ENCODE results near the gene ATF5. TPM values are rescaled to one million over a fixed set of nuclear protein-coding genes. Genes with fewer than 3 reads are reported as not detected.
A peak's percentile ranks its signal among the peaks of the same experiment; 100 is the strongest.

ATF5 gene
- total and polyA plus RNA-seq, 2 of the 8 experiments (the other 6 are each of a cell fraction or from before 2014, with no cell fraction given): 6.2 to 13.1 TPM

GRCh38 chr19:49930483-49931011 is 1.5 kb downstream of the ATF5 start:
- Histone ChIP-seq H2AK5ac (ENCODE audit: low read depth, low read length) (no peak overlapping the region), H3K56ac (replicated peaks; ENCODE audit: insufficient read length, low read depth, low read length) (no peak overlapping the region), H3K27me3 (replicated peaks in 1 of 4; ENCODE audit: control insufficient read depth in 3 of 4, extremely low read depth in 1 of 4, insufficient read depth in 3 of 4, low read length in 3 of 4) (no peaks in the 10 kb centered on the region), H3K23ac (ENCODE audit: insufficient read length) (no peak overlapping the region), H3K27ac (ENCODE audit: low read depth, low read length) (no peak overlapping the region), H2BK120ac (replicated peaks; ENCODE audit: low read depth, low read length) (no peak overlapping the region), H3K9me3 (ENCODE audit: insufficient read depth in 2 of 2, low read depth in 1 of 2, low read length in 1 of 2) (no peaks in the 10 kb centered on the region), H3K14ac (ENCODE audit: insufficient read length) (no peak overlapping the region), H3K4me2 (ENCODE audit: insufficient read depth in 1 of 2, low read depth in 2 of 2, low read length in 2 of 2) (peak overlapping the region; percentile 60 to 67), H3K79me2 (ENCODE audit: control insufficient read depth in 1 of 2, insufficient read depth in 2 of 2, low read length in 2 of 2) (peaks cover 14 to 34% of the 10 kb centered on the region in 2 experiments), H3K79me1 (ENCODE audit: low read depth, low read length) (peaks cover 8% of the 10 kb centered on the region), H4K20me1 (replicated peaks in 1 of 2; ENCODE audit: control insufficient read depth in 1 of 2, insufficient read depth in 2 of 2, low read length in 2 of 2) (peaks cover under 1 to 5% of the 10 kb centered on the region in 2 experiments), H4K91ac (replicated peaks; ENCODE audit: insufficient read length, low read length) (no peak overlapping the region), H2AFZ (ENCODE audit: low read length) (0 out of 2 replicates have a peak overlapping the region, but pooled peaks have one; percentile 55), H2BK20ac (ENCODE audit: low read length) (no peak overlapping the region), H3K4ac (replicated peaks; ENCODE audit: insufficient read length, low read depth, low read length) (no peak overlapping the region), H3K36me3 (ENCODE audit: control insufficient read depth in 2 of 4, insufficient read depth in 4 of 4, low read length in 3 of 4) (peaks cover 9 to 17% (median 12%) of the 10 kb centered on the region in 4 experiments; a peak in 7 of 8 replicates), H4K8ac (ENCODE audit: extremely low read depth, insufficient read depth, low read length) (no peak overlapping the region; the same call in 1 of the 2 replicates), H2BK5ac (ENCODE audit: low read depth, low read length) (peak overlapping the region; percentile 71), H3K23me2 (ENCODE audit: low read depth, low read length) (peaks cover 9% of the 10 kb centered on the region), H3K9ac (replicated peaks in 1 of 4; ENCODE audit: extremely low read depth in 1 of 4, low read depth in 3 of 4, low read length in 3 of 4) (no peak overlapping the region), H3K18ac (ENCODE audit: extremely low read depth, low read length) (no peak overlapping the region), H2BK15ac (ENCODE audit: low read length) (no peak overlapping the region; the same call in 1 of the 2 replicates), H4K5ac (ENCODE audit: insufficient read length, low read depth, low read length) (no peak overlapping the region), H2BK12ac (ENCODE audit: low read depth, low read length) (no peak overlapping the region), H3K4me3 (ENCODE audit: extremely low read depth in 1 of 4, insufficient read depth in 2 of 4, low read depth in 3 of 4, low read length in 4 of 4) (peak overlapping the region; percentile 23 to 90 (median 62); a peak in 7 of 8 replicates), H3K4me1 (replicated peaks in 1 of 4; ENCODE audit: control insufficient read depth in 3 of 4, insufficient read depth in 4 of 4, low read length in 3 of 4) (peaks cover 0 to 5% (median under 1%) of the 10 kb centered on the region in 4 experiments; a peak in 3 of 7 replicates)
- ChIA-PET POLR2A (ENCODE audit: partially characterized antibody) (interaction anchor here (0.6 to 15.1 kb wide), 28 partner anchors 8 to 164 kb away, joined by 3 to 373 read pairs (median 6); partner anchors contain the start of genes AKT1S1, FUZ, IL4I1 and PTOV1), CTCF (ENCODE audit: partially characterized antibody) (interaction anchor here (0.6 to 2.5 kb wide), 3 partner anchors 14 to 57 kb away, joined by 3 to 11 read pairs (median 7); no protein-coding TSS in a partner anchor)
- TF ChIP-seq BRCA1 (IDR thresholded peaks at IDR 0.05; ENCODE audit: low read depth, low read length) (no peak), CREB1 (IDR thresholded peaks at IDR 0.05) (no peak; the same call in 1 of the 2 replicates), RAD21 (IDR thresholded peaks at IDR 0.05 in 1 of 2, conservative IDR thresholded peaks at IDR 0.05 in 1 of 2; ENCODE audit: low read depth in 2 of 2, low read length in 2 of 2) (no peak)
- FAIRE-seq: no peak
- WGBS, 2 experiments (ENCODE audit: extremely low coverage in 1 of 2, insufficient coverage in 1 of 2, insufficient read length in 1 of 2, insufficient replicate concordance in 2 of 2, low coverage in 1 of 2, low lambda C conversion rate in 2 of 2, missing lambda C conversion rate in 1 of 2): 61% methylated on average over 15 of the region's 15 CpGs; no CpG with 5 or more reads in 1 of the 2 experiments
- DNase-seq (ENCODE audit: low read depth in 1 of 2, low spot score in 2 of 2): peak in 1 of 2 experiments; percentile 67

All from H1 (cell line).